Measurements from ENCODE around the gene GDF15. TPM values are rescaled to one million over a fixed set of nuclear protein-coding genes. Genes with fewer than 3 reads are reported as not detected.

The GDF15 gene
- polyA plus RNA-seq, 3 donors: 0.36 TPM; not detected in 2

DNA sequence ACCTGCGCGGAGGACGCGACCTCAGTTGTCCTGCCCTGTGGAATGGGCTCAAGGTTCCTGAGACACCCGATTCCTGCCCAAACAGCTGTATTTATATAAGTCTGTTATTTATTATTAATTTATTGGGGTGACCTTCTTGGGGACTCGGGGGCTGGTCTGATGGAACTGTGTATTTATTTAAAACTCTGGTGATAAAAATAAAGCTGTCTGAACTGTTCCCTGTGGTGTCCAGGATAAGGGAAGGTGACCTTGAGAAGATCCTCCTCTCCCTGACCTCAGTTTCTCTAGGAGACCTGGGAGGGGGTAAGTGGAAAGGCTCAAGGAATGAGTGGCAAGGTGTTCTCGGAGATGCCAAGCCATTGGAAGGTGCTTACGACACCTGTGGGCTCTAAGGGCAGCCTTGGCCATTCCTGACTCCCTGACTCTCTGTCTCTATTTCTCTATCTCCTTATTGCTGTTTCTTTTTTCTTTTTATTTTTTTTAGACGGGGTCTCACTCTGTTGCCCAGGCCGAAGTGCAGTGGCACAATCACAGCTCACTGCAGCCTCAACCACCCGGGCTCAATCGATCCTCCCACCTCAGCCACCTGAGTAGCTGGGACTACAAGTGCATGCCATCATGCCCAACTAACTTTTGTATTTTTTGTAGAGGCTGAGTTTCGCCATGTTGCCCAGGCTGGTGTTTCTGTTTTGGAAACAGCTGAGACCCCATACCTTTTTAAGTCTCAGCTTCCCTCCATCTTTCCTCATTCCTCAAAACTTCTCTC lies 3.2 kb downstream of the GDF15 start:
- H3K9me3 ChIP-seq (replicated peaks in 1 of 2; ENCODE audit: control insufficient read depth in 1 of 2, insufficient read depth in 1 of 2, low read length in 2 of 2): no peaks in the 10 kb centered on the region
- H3K4me3 ChIP-seq (replicated peaks in 1 of 3; ENCODE audit: low read depth in 2 of 3, low read length in 3 of 3): peak overlapping the region in 1 of 3 experiments; percentile 68
- intact Hi-C loops (cut with micrococcal nuclease): loop anchor here (2.0 to 5.0 kb wide), 4 partner anchors 14 to 42 kb away; no protein-coding TSS in a partner anchor
- DNase-seq: no peak
- H3K9me3 Mint-ChIP-seq: peaks cover 0 to 4% (median 3%) of the 10 kb centered on the region in 7 donors
- H3K36me3 ChIP-seq (replicated peaks in 1 of 2; ENCODE audit: control insufficient read depth in 1 of 2, insufficient read depth in 2 of 2, low read length in 2 of 2): peaks cover 29 to 39% of the 10 kb centered on the region in 2 donors
- H3K4me3 Mint-ChIP-seq: peak overlapping the region; percentile 35 to 80
- H4K20me1 ChIP-seq (ENCODE audit: insufficient read depth, low read length): peaks cover 66% of the 10 kb centered on the region
- H3K4me1 Mint-ChIP-seq: peaks cover 75% of the 10 kb centered on the region
- H3K27me3 ChIP-seq (ENCODE audit: control insufficient read depth in 2 of 2, insufficient read depth in 2 of 2, low read length in 2 of 2): peaks cover 0 to 12% of the 10 kb centered on the region in 2 donors
- H3K9ac ChIP-seq (ENCODE audit: insufficient read depth, low read length, poor library complexity, severe bottlenecking): no peak overlapping the region
- no peak overlapping the region for H2AFZ ChIP-seq (ENCODE audit: insufficient read depth, low read depth, low read length, poor library complexity, severe bottlenecking)
- H3K27ac ChIP-seq (ENCODE audit: low read depth in 1 of 2, low read length in 2 of 2): peak overlapping the region; percentile 18 to 66
- H3K27me3 Mint-ChIP-seq (ENCODE audit: low read depth in 3 of 3): peaks cover 3 to 34% (median 18%) of the 10 kb centered on the region in 3 donors
- peaks cover 53% of the 10 kb centered on the region for H3K79me2 ChIP-seq (ENCODE audit: insufficient read depth, low read length)
- H3K4me1 ChIP-seq (ENCODE audit: control insufficient read depth in 1 of 2, insufficient read depth in 2 of 2, low read length in 2 of 2): peaks cover 68 to 86% of the 10 kb centered on the region in 2 donors
- TF ChIP-seq, protein P1, sequence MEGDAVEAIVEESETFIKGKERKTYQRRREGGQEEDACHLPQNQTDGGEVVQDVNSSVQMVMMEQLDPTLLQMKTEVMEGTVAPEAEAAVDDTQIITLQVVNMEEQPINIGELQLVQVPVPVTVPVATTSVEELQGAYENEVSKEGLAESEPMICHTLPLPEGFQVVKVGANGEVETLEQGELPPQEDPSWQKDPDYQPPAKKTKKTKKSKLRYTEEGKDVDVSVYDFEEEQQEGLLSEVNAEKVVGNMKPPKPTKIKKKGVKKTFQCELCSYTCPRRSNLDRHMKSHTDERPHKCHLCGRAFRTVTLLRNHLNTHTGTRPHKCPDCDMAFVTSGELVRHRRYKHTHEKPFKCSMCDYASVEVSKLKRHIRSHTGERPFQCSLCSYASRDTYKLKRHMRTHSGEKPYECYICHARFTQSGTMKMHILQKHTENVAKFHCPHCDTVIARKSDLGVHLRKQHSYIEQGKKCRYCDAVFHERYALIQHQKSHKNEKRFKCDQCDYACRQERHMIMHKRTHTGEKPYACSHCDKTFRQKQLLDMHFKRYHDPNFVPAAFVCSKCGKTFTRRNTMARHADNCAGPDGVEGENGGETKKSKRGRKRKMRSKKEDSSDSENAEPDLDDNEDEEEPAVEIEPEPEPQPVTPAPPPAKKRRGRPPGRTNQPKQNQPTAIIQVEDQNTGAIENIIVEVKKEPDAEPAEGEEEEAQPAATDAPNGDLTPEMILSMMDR (IDR thresholded peaks at IDR 0.05): no peak
- WGBS (ENCODE audit: insufficient coverage): 100% methylated on average over 2 of the region's 13 CpGs
- peaks cover 45 to 62% of the 10 kb centered on the region in 2 donors for H3K36me3 Mint-ChIP-seq
- peak overlapping the region; percentile 77 for H3K4me2 ChIP-seq (replicated peaks; ENCODE audit: extremely low read depth, low read length, poor library complexity, severe bottlenecking)
- H3K27ac Mint-ChIP-seq: peak overlapping the region; percentile 73 to 93 (median 90)

DNA sequence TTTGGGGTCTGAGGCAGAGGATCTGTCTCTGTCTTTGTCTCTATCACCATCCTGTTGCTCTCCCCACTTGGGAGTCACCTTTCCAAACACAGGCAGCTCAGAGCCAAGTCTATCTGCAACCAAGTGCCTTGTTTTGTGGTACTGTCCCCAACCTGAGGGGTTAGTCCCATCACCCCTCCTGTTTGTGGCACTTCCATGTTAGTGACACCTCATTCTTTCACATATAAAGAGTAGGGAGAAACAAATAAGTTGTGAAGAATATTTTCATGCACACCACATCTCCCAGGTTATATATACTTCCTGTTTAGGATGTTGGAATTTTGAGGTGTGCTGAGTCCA lies 3.7 kb downstream of the GDF15 start:
- H3K27ac Mint-ChIP-seq: peak overlapping the region in 6 of 7 donors; percentile 73 to 93 (median 90)
- TF ChIP-seq, protein P1 (IDR thresholded peaks at IDR 0.05): no peak
- intact Hi-C loops (cut with micrococcal nuclease): loop anchor here (2.0 to 5.0 kb wide), 5 partner anchors 13 to 217 kb away; partner anchors contain the start of gene IFI30 (in 1 of the 2)
- peaks cover 59% of the 10 kb centered on the region for H3K79me2 ChIP-seq (ENCODE audit: insufficient read depth, low read length)
- peaks cover 69% of the 10 kb centered on the region for H4K20me1 ChIP-seq (ENCODE audit: insufficient read depth, low read length)
- peaks cover 0 to 12% of the 10 kb centered on the region in 2 donors for H3K27me3 ChIP-seq (ENCODE audit: control insufficient read depth in 2 of 2, insufficient read depth in 2 of 2, low read length in 2 of 2)
- peaks cover 49 to 67% of the 10 kb centered on the region in 2 donors for H3K36me3 Mint-ChIP-seq
- H3K9ac ChIP-seq (ENCODE audit: insufficient read depth, low read length, poor library complexity, severe bottlenecking): no peak overlapping the region
- peaks cover 31 to 42% of the 10 kb centered on the region in 2 donors for H3K36me3 ChIP-seq (replicated peaks in 1 of 2; ENCODE audit: control insufficient read depth in 1 of 2, insufficient read depth in 2 of 2, low read length in 2 of 2)
- H2AFZ ChIP-seq (ENCODE audit: insufficient read depth, low read depth, low read length, poor library complexity, severe bottlenecking): no peak overlapping the region
- H3K27me3 Mint-ChIP-seq (ENCODE audit: low read depth in 3 of 3): peaks cover 3 to 30% (median 15%) of the 10 kb centered on the region in 3 donors
- H3K4me1 Mint-ChIP-seq: peaks cover 77% of the 10 kb centered on the region
- no peak overlapping the region for H3K4me3 Mint-ChIP-seq
- peaks cover 72 to 92% of the 10 kb centered on the region in 2 donors for H3K4me1 ChIP-seq (ENCODE audit: control insufficient read depth in 1 of 2, insufficient read depth in 2 of 2, low read length in 2 of 2)
- no peaks in the 10 kb centered on the region for H3K9me3 ChIP-seq (replicated peaks in 1 of 2; ENCODE audit: control insufficient read depth in 1 of 2, insufficient read depth in 1 of 2, low read length in 2 of 2)
- H3K9me3 Mint-ChIP-seq: peaks cover 0 to 4% (median 3%) of the 10 kb centered on the region in 7 donors
- no peak for DNase-seq
- no peak overlapping the region for H3K4me2 ChIP-seq (replicated peaks; ENCODE audit: extremely low read depth, low read length, poor library complexity, severe bottlenecking)
- H3K27ac ChIP-seq (ENCODE audit: low read depth in 1 of 2, low read length in 2 of 2): peak overlapping the region; percentile 18 to 66
- H3K4me3 ChIP-seq (replicated peaks in 1 of 3; ENCODE audit: low read depth in 2 of 3, low read length in 3 of 3): no peak overlapping the region

Data from CD14-positive monocyte (primary cell).